Stimulated activated CD8-positive, alpha-beta memory T cell treated with anti-CD3 and anti-CD28 coated beads, Interleukin-2, amount 100 ng/mL, for 1 hour (primary cell): ENCODE measurements around the gene TMEM120B.
A peak's percentile ranks its signal among the peaks of the same experiment; 100 is the strongest.

Experiments
- DNase-seq, 2 donors: peaks; one replicate each; pipeline ENCODE4 v3.0.0-alpha.2; 2020; ENCODE audit warnings: low read depth in 2 of 2

TMEM120B gene

GRCh38 chr12:121792607-121793439 is 80.3 kb downstream of the TMEM120B start:
- no peak for DNase-seq

GRCh38 chr12:121793440-121793837 is 80.9 kb downstream of the TMEM120B start, which contains the start of gene RHOF:
Gene RHOF (minus strand): TSS chr12:121793688. CDS start chr12:121793633, 55 bp downstream.
- no peak for DNase-seq

- DNase-seq = peak; percentile 90 to 93
Measured at GRCh38 chr12:121793838-121794533, 81.4 kb downstream of the TMEM120B start.

- DNase-seq = no peak
Measured at GRCh38 chr12:121794534-121795033, 82.0 kb downstream of the TMEM120B start.

- DNase-seq = peak; percentile 70 to 75
Measured at GRCh38 chr12:121795034-121795968, 82.7 kb downstream of the TMEM120B start.

GRCh38 chr12:121796855-121797751 is 84.6 kb downstream of the TMEM120B start:
- DNase-seq = no peak

- DNase-seq = no peak
Measured at GRCh38 chr12:121797937-121798786, 85.6 kb downstream of the TMEM120B start.

GRCh38 chr12:121798787-121799155 is 86.2 kb downstream of the TMEM120B start:
- no peak for DNase-seq

GRCh38 chr12:121799156-121799841 is 86.7 kb downstream of the TMEM120B start:
- DNase-seq = no peak

- DNase-seq = peak; percentile 59 to 71
Measured at GRCh38 chr12:121799842-121800693, 87.5 kb downstream of the TMEM120B start.

GRCh38 chr12:121800694-121801594 is 88.4 kb downstream of the TMEM120B start:
- peak in 1 of 2 donors; percentile 49 for DNase-seq

- no peak for DNase-seq
Measured at GRCh38 chr12:121801595-121802484, 89.3 kb downstream of the TMEM120B start.

GRCh38 chr12:121802485-121802842 is 89.9 kb downstream of the TMEM120B start:
- DNase-seq = no peak

GRCh38 chr12:121802843-121803698 is 90.5 kb downstream of the TMEM120B start:
- peak; percentile 73 to 79 for DNase-seq

GRCh38 chr12:121803861-121804416 is 91.4 kb downstream of the TMEM120B start, which contains the start of gene SETD1B:
Gene SETD1B (plus strand): TSS chr12:121804009. CDS start chr12:121804738, 729 bp downstream.
- DNase-seq = no peak
